ENCODE measurements around the gene SIPA1L3. TPM values are rescaled to one million over a fixed set of nuclear protein-coding genes. Genes with fewer than 3 reads are reported as not detected.

Gene SIPA1L3
- total and polyA plus RNA-seq, 9 of the 15 experiments (the other 6 are each of a cell fraction or from before 2014, with no cell fraction given) = 0.01 to 6.1 (median 2.5) TPM

- no peak for DNase-seq (ENCODE audit: extremely low read depth in 1 of 4, low spot score in 3 of 4)
These were observed 299.2 kb downstream of the SIPA1L3 start for GRCh38 chr19:38206006-38206745.

More at GRCh38 chr19:38206006-38206745, 299.2 kb downstream of the SIPA1L3 start:
- Histone ChIP-seq H3K79me2 (ENCODE audit: control insufficient read depth, insufficient read depth, low read length) (no peaks in the 10 kb centered on the region), H3K9me1 (ENCODE audit: control insufficient read depth, insufficient read depth, low read length) (no peaks in the 10 kb centered on the region), H3K36me3 (ENCODE audit: control insufficient read depth, insufficient read depth, low read length) (no peaks in the 10 kb centered on the region), H3K4me2 (ENCODE audit: insufficient read depth, low read length) (no peak overlapping the region), H2AFZ (ENCODE audit: low read depth, low read length) (no peak overlapping the region), H4K20me1 (replicated peaks; ENCODE audit: control insufficient read depth, insufficient read depth, low read length) (no peaks in the 10 kb centered on the region), H3K4me3 (no peak overlapping the region), H3K9me3 (replicated peaks; ENCODE audit: control insufficient read depth, insufficient read depth, low read depth, low read length) (no peaks in the 10 kb centered on the region), H3K27ac (ENCODE audit: extremely low read depth, low read depth, low read length) (no peak overlapping the region), H3K4me1 (replicated peaks in 1 of 2; ENCODE audit: control insufficient read depth in 2 of 2, insufficient read depth in 2 of 2, low read length in 2 of 2) (peaks cover 9 to 54% of the 10 kb centered on the region in 2 experiments; a peak in 4 of 5 replicates), H3K27me3 (ENCODE audit: control insufficient read depth in 2 of 2, insufficient read depth in 2 of 2, low read length in 2 of 2) (peaks cover 7 to 19% of the 10 kb centered on the region in 2 experiments; a peak in 3 of 5 replicates), H3K9ac (ENCODE audit: insufficient read depth in 1 of 2, low read depth in 2 of 2, low read length in 2 of 2) (peak overlapping the region in 1 of 2 experiments; percentile 8; a peak in 1 of 4 replicates)
- 68% methylated on average over 22 of the region's 36 CpGs for WGBS (ENCODE audit: insufficient coverage, low coverage, missing lambda C conversion rate)
- in situ Hi-C loops (cut with MboI) = no loop called here
- ATAC-seq (no peak), FAIRE-seq (no peak)
- intact Hi-C loops (cut with micrococcal nuclease) = no loop called here
- BruUV-seq (replicated peaks) = no TSS peak
- TF ChIP-seq ZFX (CRISPR knock-in tag; IDR thresholded peaks at IDR 0.05) = no peak
- TF ChIP-seq, protein P1, sequence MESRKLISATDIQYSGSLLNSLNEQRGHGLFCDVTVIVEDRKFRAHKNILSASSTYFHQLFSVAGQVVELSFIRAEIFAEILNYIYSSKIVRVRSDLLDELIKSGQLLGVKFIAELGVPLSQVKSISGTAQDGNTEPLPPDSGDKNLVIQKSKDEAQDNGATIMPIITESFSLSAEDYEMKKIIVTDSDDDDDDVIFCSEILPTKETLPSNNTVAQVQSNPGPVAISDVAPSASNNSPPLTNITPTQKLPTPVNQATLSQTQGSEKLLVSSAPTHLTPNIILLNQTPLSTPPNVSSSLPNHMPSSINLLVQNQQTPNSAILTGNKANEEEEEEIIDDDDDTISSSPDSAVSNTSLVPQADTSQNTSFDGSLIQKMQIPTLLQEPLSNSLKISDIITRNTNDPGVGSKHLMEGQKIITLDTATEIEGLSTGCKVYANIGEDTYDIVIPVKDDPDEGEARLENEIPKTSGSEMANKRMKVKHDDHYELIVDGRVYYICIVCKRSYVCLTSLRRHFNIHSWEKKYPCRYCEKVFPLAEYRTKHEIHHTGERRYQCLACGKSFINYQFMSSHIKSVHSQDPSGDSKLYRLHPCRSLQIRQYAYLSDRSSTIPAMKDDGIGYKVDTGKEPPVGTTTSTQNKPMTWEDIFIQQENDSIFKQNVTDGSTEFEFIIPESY (CRISPR knock-in tag; IDR thresholded peaks at IDR 0.05) = peak; percentile 75
- CTCF ChIA-PET (ENCODE audit: low intra/inter-chr PET ratio) = no interaction called here
- POLR2A ChIA-PET = interaction anchor here (0.5 to 0.6 kb wide), 3 partner anchors 17 to 559 kb away, joined by 3 read pairs; no protein-coding TSS in a partner anchor

Data from K562 (cell line).